HepG2 (cell line): ENCODE data around the gene SYNE1. TPM values are rescaled to one million over a fixed set of nuclear protein-coding genes. Genes with fewer than 3 reads are reported as not detected.

ENCODE experiments used
- ATAC-seq: fragments of 200-7000 bp; cut with Tn5 transposase; 3 replicates; pipeline ENCODE4 v1.9.1; 2020; ENCODE audit warnings: mild to moderate bottlenecking, moderate library complexity
- BruUV-seq: library from RNA; stranded (reverse); fragments of 400-500 nt; replicated peaks from 2 replicates; lab custom pipeline; 2021; lab: Mats Ljungman, UMichigan
- CTCF ChIA-PET: fragments of 300-600 bp; formaldehyde crosslinking; extraction: SDS; loops from one replicate; lab custom pipeline; 2021; ENCODE audit warnings: low total read pairs, inconsistent platforms, low intra/inter-chr PET ratio; lab: Yijun Ruan, JAX
- POLR2A ChIA-PET: fragments of 350-600 bp; sonication (Branson Sonifier 250); formaldehyde crosslinking; loops from one replicate; lab custom pipeline; 2020; ENCODE audit warnings: antibody characterized with exemption, inconsistent platforms; lab: Yijun Ruan, JAX
- DNase-seq: peaks from one replicate; pipeline ENCODE4 v3.0.0-alpha.2; 2015; ENCODE audit warnings: low spot score
- FAIRE-seq: peaks from 3 replicates; lab custom pipeline; 2011; peaks lifted over from hg19 to GRCh38; lab: Jason Lieb, UNC
- H2AFZ ChIP-seq: one replicate; pipeline ENCODE4 v1.6.1; 2011; ENCODE audit warnings: low read length, inconsistent platforms
- H3K27ac ChIP-seq: fragments of 300-600 bp; 3 replicates; pipeline ENCODE4 v1.8.0; 2011; ENCODE audit warnings: mixed run types, mild to moderate bottlenecking, mixed read lengths, low read length, inconsistent platforms; ENCODE audit not compliant: insufficient read depth; ENCODE audit errors: extremely low read length
- H3K27me3 ChIP-seq, 2 experiments: fragments of 200-600 bp in 1 of 2; 2 replicates in 1 of 2; 3 replicates in 1 of 2; pipeline versions ENCODE4 v1.6.0 to v1.8.0; 2011; ENCODE audit warnings: low read length in 2 of 2, mild to moderate bottlenecking in 2 of 2, moderate library complexity in 2 of 2, inconsistent platforms in 1 of 2; ENCODE audit not compliant: insufficient read depth in 2 of 2, control insufficient read depth in 1 of 2
- H3K36me3 ChIP-seq, 2 experiments: fragments of 200-600 bp in 1 of 2; replicated peaks in 1 of 2; 2 replicates in 1 of 2; 3 replicates in 1 of 2; pipeline versions ENCODE4 v1.5.1 to v1.8.0; 2011; ENCODE audit warnings: low read length in 2 of 2, inconsistent platforms in 1 of 2; ENCODE audit not compliant: insufficient read depth in 2 of 2, control insufficient read depth in 1 of 2
- H3K4me1 ChIP-seq: 2 replicates; pipeline ENCODE4 v1.5.1; 2012; ENCODE audit warnings: low read length, inconsistent platforms; ENCODE audit not compliant: insufficient read depth
- H3K4me2 ChIP-seq: 2 replicates; pipeline ENCODE4 v1.6.0; 2011; ENCODE audit warnings: low read depth, low read length, inconsistent platforms
- H3K4me3 ChIP-seq, 3 experiments: fragments of 200-600 bp in 1 of 3; sonication (generic), shearing (Covaris generic) in 1 of 3; replicated peaks in 1 of 3; 2 replicates each; pipeline ENCODE4 v1.5.1; 2011 to 2016; ENCODE audit warnings: low read length in 3 of 3, inconsistent platforms in 2 of 3, low read depth in 2 of 3, mild to moderate bottlenecking in 2 of 3, control low read depth in 1 of 3, mixed read lengths in 1 of 3; ENCODE audit not compliant: insufficient read depth in 1 of 3
- H3K79me2 ChIP-seq: one replicate; pipeline ENCODE4 v1.6.1; 2011; ENCODE audit warnings: low read length, inconsistent platforms; ENCODE audit not compliant: insufficient read depth
- H3K9ac ChIP-seq: 2 replicates; pipeline ENCODE4 v1.6.0; 2011; ENCODE audit warnings: mild to moderate bottlenecking, low read depth, low read length, inconsistent platforms; ENCODE audit not compliant: insufficient read depth
- H3K9me3 ChIP-seq: 2 replicates; pipeline ENCODE4 v1.5.1; 2012; ENCODE audit warnings: mild to moderate bottlenecking, low read length
- H4K20me1 ChIP-seq: 2 replicates; pipeline ENCODE4 v1.6.0; 2011; ENCODE audit warnings: inconsistent platforms, mild to moderate bottlenecking, low read length, moderate library complexity; ENCODE audit not compliant: insufficient read depth
- BRD4 ChIP-seq: sonication (generic); formaldehyde crosslinking; IDR thresholded peaks from 2 replicates; pipeline ENCODE4 v1.4.0; 2020; ENCODE audit warnings: missing genetic modification reagents
- EHMT2 ChIP-seq: fragments of 200-600 bp; sonication (generic); IDR thresholded peaks from 2 replicates; pipeline ENCODE4 v1.7.0; 2017; ENCODE audit warnings: antibody characterized with exemption, low read depth, low read length, borderline replicate concordance
- FOXO1 ChIP-seq: sonication (generic); formaldehyde crosslinking; IDR thresholded peaks from 2 replicates; pipeline ENCODE4 v1.4.0; 2020; ENCODE audit warnings: missing genetic modification reagents
- FOXP1 ChIP-seq, 2 experiments: fragments of 450-650 bp in 1 of 2; IDR thresholded peaks; 2 replicates each; pipeline ENCODE4 v1.6.1; 2017 to 2018; ENCODE audit warnings: antibody characterized with exemption in 1 of 2
- HMGXB4 ChIP-seq, 2 experiments: sonication (generic) in 1 of 2; formaldehyde crosslinking in 1 of 2; IDR thresholded peaks; 2 replicates each; pipeline versions ENCODE4 v1.4.0 to v1.6.1; 2018 to 2020; ENCODE audit warnings: missing genetic modification reagents in 2 of 2, borderline replicate concordance in 1 of 2, low read depth in 1 of 2, mild to moderate bottlenecking in 1 of 2, missing biosample characterization in 1 of 2
- JDP2 ChIP-seq: sonication (generic); formaldehyde crosslinking; IDR thresholded peaks from 2 replicates; pipeline ENCODE4 v1.8.1; 2022; ENCODE audit warnings: missing genetic modification reagents, borderline replicate concordance
- MTF2 ChIP-seq: sonication (generic); formaldehyde crosslinking; IDR thresholded peaks from 2 replicates; pipeline ENCODE4 v1.5.0; 2020; ENCODE audit warnings: missing genetic modification reagents, borderline replicate concordance
- PCBP2 ChIP-seq: fragments of 200-400 bp; formaldehyde crosslinking; optimal IDR thresholded peaks from 2 replicates; pipeline ENCODE3; 2018; ENCODE audit warnings: low read length, low read depth; ENCODE audit not compliant: poor library complexity, severe bottlenecking
- SALL2 ChIP-seq: sonication (generic); formaldehyde crosslinking; IDR thresholded peaks from 2 replicates; pipeline ENCODE4 v1.8.1; 2023; ENCODE audit warnings: mild to moderate bottlenecking, missing genetic modification reagents, inconsistent platforms
- SNAPC2 ChIP-seq: sonication (generic); formaldehyde crosslinking; IDR thresholded peaks from 2 replicates; pipeline ENCODE4 v1.8.1; 2022; ENCODE audit warnings: mild to moderate bottlenecking, missing genetic modification reagents
- SRF ChIP-seq: IDR thresholded peaks from 2 replicates; pipeline ENCODE4 v1.6.1; 2011; ENCODE audit warnings: mild to moderate bottlenecking, low read depth, low read length, moderate library complexity
- ZNF772 ChIP-seq: sonication (generic); formaldehyde crosslinking; IDR thresholded peaks from 2 replicates; pipeline ENCODE4 v1.5.0; 2020; ENCODE audit warnings: mild to moderate bottlenecking, missing genetic modification reagents
- ZUFSP ChIP-seq: sonication (generic); formaldehyde crosslinking; IDR thresholded peaks from 2 replicates; pipeline ENCODE4 v1.9.0; 2021; ENCODE audit warnings: missing genetic modification reagents, mild to moderate bottlenecking, borderline replicate concordance
- WGBS: methylation state at CpG from one replicate; pipeline ENCODE4 v1.1.6; 2017; ENCODE audit warnings: low lambda C conversion rate; 5-methylcytosine and 5-hydroxymethylcytosine counted together
- in situ Hi-C: cut with HindIII; loops from 2 replicates; pipeline ENCODE4 v1.10.0; 2017; ENCODE audit warnings: low pct_unique_long_range_greater_than_20kb; ENCODE audit not compliant: extremely low pct_ligation_motif_present
- intact Hi-C: fragments of 100-400 bp; cut with micrococcal nuclease; formaldehyde crosslinking; loops from one replicate; pipeline ENCODE4 v1.10.0; 2022; ENCODE audit not compliant: unreplicated experiment
- polyA plus RNA-seq, 8 experiments: library from polyadenylated mRNA; depleted of rRNA in 3 of 8; stranded (reverse) in 7 of 8; unstranded in 1 of 8; fragments of >200 nt; fragmentation: Illumina TruSeq in 4 of 8; extraction: Trizol in 4 of 8; gene quantifications; 2 replicates each; pipeline versions ENCODE4 v1.2.1 to v1.2.3, GENCODE V29; 2011 to 2016; ENCODE audit warnings: low read depth in 4 of 8, missing spikeins in 1 of 8, mixed read lengths in 1 of 8; ENCODE audit not compliant: insufficient read depth in 1 of 8
- total RNA-seq, 5 experiments: library from RNA; depleted of rRNA; stranded (reverse); fragments of >200 nt; fragmentation: Illumina TruSeq; extraction: Trizol; gene quantifications; 2 replicates each; pipeline ENCODE4 v1.2.3, GENCODE V29; 2016; ENCODE audit warnings: low read depth in 1 of 5
- TF ChIP-seq, protein P1 (sequence below): sonication (generic); formaldehyde crosslinking; IDR thresholded peaks from 2 replicates; pipeline ENCODE4 v1.4.0; 2020; ENCODE audit warnings: missing genetic modification reagents, borderline replicate concordance

The SYNE1 gene
- total and polyA plus RNA-seq, 2 of the 13 experiments (the other 11 are each of a cell fraction or from before 2014, with no cell fraction given): 5.5 to 15.9 TPM

DNA sequence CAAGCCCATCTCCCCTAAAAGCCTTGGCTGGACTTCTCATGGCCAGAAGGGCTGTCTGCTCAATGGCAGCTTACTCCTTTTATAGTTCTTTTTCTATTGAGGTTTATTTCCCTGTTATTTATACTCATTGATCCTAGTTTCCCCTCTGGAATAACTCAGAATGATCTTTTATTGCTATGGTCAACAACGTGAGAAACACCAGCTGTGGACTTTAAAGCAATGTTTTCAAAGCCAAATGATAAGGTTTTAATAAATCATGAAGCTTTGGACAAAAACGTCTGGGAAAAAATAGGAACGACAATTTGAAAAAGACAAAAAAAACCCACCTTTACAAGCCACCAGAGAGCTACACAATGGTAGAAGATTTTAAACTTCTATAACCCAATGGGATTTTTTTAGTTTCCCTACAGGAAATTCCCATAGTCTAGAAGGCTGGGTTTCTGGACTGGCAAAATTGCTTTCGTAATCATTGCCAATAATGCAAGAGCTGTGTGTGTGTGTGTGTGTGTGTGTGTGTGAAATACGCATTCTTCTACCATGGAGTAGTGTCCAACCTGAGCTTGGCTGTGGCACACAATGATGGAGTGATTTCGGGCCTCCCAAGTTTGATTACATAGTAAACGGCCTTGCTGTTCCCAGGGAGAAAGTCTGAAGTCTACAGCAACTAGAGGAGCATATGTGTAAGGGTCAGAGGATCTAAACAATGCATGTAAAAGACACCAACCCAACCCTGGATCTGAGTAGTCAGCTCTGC is 396.0 kb downstream of the SYNE1 start (continued):
- TF ChIP-seq, protein P1, sequence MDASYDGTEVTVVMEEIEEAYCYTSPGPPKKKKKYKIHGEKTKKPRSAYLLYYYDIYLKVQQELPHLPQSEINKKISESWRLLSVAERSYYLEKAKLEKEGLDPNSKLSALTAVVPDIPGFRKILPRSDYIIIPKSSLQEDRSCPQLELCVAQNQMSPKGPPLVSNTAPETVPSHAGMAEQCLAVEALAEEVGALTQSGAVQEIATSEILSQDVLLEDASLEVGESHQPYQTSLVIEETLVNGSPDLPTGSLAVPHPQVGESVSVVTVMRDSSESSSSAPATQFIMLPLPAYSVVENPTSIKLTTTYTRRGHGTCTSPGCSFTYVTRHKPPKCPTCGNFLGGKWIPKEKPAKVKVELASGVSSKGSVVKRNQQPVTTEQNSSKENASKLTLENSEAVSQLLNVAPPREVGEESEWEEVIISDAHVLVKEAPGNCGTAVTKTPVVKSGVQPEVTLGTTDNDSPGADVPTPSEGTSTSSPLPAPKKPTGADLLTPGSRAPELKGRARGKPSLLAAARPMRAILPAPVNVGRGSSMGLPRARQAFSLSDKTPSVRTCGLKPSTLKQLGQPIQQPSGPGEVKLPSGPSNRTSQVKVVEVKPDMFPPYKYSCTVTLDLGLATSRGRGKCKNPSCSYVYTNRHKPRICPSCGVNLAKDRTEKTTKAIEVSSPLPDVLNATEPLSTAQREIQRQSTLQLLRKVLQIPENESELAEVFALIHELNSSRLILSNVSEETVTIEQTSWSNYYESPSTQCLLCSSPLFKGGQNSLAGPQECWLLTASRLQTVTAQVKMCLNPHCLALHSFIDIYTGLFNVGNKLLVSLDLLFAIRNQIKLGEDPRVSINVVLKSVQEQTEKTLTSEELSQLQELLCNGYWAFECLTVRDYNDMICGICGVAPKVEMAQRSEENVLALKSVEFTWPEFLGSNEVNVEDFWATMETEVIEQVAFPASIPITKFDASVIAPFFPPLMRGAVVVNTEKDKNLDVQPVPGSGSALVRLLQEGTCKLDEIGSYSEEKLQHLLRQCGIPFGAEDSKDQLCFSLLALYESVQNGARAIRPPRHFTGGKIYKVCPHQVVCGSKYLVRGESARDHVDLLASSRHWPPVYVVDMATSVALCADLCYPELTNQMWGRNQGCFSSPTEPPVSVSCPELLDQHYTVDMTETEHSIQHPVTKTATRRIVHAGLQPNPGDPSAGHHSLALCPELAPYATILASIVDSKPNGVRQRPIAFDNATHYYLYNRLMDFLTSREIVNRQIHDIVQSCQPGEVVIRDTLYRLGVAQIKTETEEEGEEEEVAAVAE (CRISPR knock-in tag): no peak
- TF ChIP-seq BRD4 (no peak), SALL2 (CRISPR knock-in tag) (0 out of 2 replicates have a peak, but pooled peaks have one; percentile 47), JDP2 (no peak)

- WGBS: 98% methylated on average over 3 of the region's 3 CpGs
- CTCF ChIA-PET: no interaction called here
- TF ChIP-seq HMGXB4 (CRISPR knock-in tag; IDR thresholded peaks at IDR 0.05; ENCODE audit: borderline replicate concordance in 1 of 2, low read depth in 1 of 2) (no peak), ZUFSP (CRISPR knock-in tag) (no peak), EHMT2 (no peak), ZNF772 (CRISPR knock-in tag) (no peak), SRF (no peak), PCBP2 (no peak), JDP2 (no peak), MTF2 (CRISPR knock-in tag) (no peak), SNAPC2 (no peak), FOXO1 (CRISPR knock-in tag) (no peak), FOXP1 (IDR thresholded peaks at IDR 0.05) (no peak), FOXP1 (CRISPR knock-in tag; IDR thresholded peaks at IDR 0.05) (no peak)
Observed at GRCh38 chr6:152240436-152240835, 396.7 kb downstream of the SYNE1 start.

More at GRCh38 chr6:152240436-152240835, 396.7 kb downstream of the SYNE1 start:
- H3K79me2 ChIP-seq: no peaks in the 10 kb centered on the region
- BruUV-seq: no TSS peak
- no peaks in the 10 kb centered on the region for H3K9me3 ChIP-seq
- peaks cover 20% of the 10 kb centered on the region for H3K4me1 ChIP-seq
- intact Hi-C loops: loop anchor here (5.0 kb wide), 1 partner anchor 33 kb away; no protein-coding TSS in a partner anchor
- no peak for DNase-seq
- in situ Hi-C loops: no loop called here
- no peak for FAIRE-seq
- H3K4me2 ChIP-seq: no peak overlapping the region
- H2AFZ ChIP-seq: no peak overlapping the region
- H3K4me3 ChIP-seq: no peak overlapping the region
- H4K20me1 ChIP-seq: no peaks in the 10 kb centered on the region
- no peaks in the 10 kb centered on the region for H3K27me3 ChIP-seq
- ATAC-seq: no peak
- POLR2A ChIA-PET: no interaction called here
- H3K9ac ChIP-seq: no peak overlapping the region
- no peaks in the 10 kb centered on the region for H3K36me3 ChIP-seq
- peak overlapping the region; percentile 60 for H3K27ac ChIP-seq
